CD14-positive monocyte (primary cell): ENCODE data around the gene MATCAP1. TPM values are rescaled to one million over a fixed set of nuclear protein-coding genes. Genes with fewer than 3 reads are reported as not detected.

ENCODE experiments used
- DNase-seq, 3 donors: peaks; one replicate each; pipeline ENCODE4 v3.0.0-alpha.2; 2011 to 2022
- H2AFZ ChIP-seq: 2 replicates; pipeline ENCODE4 v1.6.0; 2012; ENCODE audit warnings: mild to moderate bottlenecking, low read depth, low read length, inconsistent platforms; ENCODE audit not compliant: insufficient read depth, poor library complexity, severe bottlenecking
- H3K27ac ChIP-seq, 2 donors: 1 replicate in 1 of 2; 2 replicates in 1 of 2; pipeline ENCODE4 v1.5.1; 2012 to 2013; ENCODE audit warnings: low read length in 2 of 2, control low read depth in 1 of 2, inconsistent platforms in 1 of 2, low read depth in 1 of 2, mild to moderate bottlenecking in 1 of 2
- H3K27me3 ChIP-seq, 2 donors: one replicate each; pipeline versions ENCODE4 v1.6.0 to v1.6.1; 2011 to 2013; ENCODE audit warnings: low read length in 2 of 2; ENCODE audit not compliant: control insufficient read depth in 2 of 2, insufficient read depth in 2 of 2
- H3K36me3 ChIP-seq, 2 donors: replicated peaks in 1 of 2; 1 replicate in 1 of 2; 2 replicates in 1 of 2; pipeline versions ENCODE4 v1.5.1 to v1.6.1; 2012 to 2013; ENCODE audit warnings: low read length in 2 of 2, control low read depth in 1 of 2, inconsistent platforms in 1 of 2, mild to moderate bottlenecking in 1 of 2; ENCODE audit not compliant: insufficient read depth in 2 of 2, control insufficient read depth in 1 of 2
- H3K4me1 ChIP-seq, 2 donors: 1 replicate in 1 of 2; 2 replicates in 1 of 2; pipeline versions ENCODE4 v1.5.1 to v1.6.1; 2012 to 2013; ENCODE audit warnings: low read length in 2 of 2, control low read depth in 1 of 2, inconsistent platforms in 1 of 2, mild to moderate bottlenecking in 1 of 2, moderate library complexity in 1 of 2; ENCODE audit not compliant: insufficient read depth in 2 of 2, control insufficient read depth in 1 of 2
- H3K4me2 ChIP-seq: replicated peaks from 2 replicates; pipeline ENCODE3; 2012; ENCODE audit warnings: low read length, moderate library complexity, mild to moderate bottlenecking; ENCODE audit not compliant: poor library complexity, severe bottlenecking; ENCODE audit errors: extremely low read depth
- H3K4me3 ChIP-seq, 3 experiments: fragments of 200-600 bp in 1 of 3; sonication (generic) in 1 of 3; replicated peaks in 1 of 3; 1 replicate in 2 of 3; 2 replicates in 1 of 3; pipeline ENCODE4 v1.5.1; 2011 to 2013; ENCODE audit warnings: low read length in 3 of 3, mild to moderate bottlenecking in 3 of 3, control low read depth in 2 of 3, low read depth in 2 of 3, inconsistent platforms in 1 of 3, moderate library complexity in 1 of 3
- H3K79me2 ChIP-seq: 2 replicates; pipeline ENCODE4 v1.6.0; 2012; ENCODE audit warnings: mild to moderate bottlenecking, control low read depth, inconsistent platforms, low read length, moderate library complexity; ENCODE audit not compliant: insufficient read depth
- H3K9ac ChIP-seq: 2 replicates; pipeline ENCODE4 v1.6.0; 2017; ENCODE audit warnings: low read length, mild to moderate bottlenecking; ENCODE audit not compliant: insufficient read depth, poor library complexity, severe bottlenecking
- H3K9me3 ChIP-seq, 2 donors: replicated peaks in 1 of 2; 1 replicate in 1 of 2; 2 replicates in 1 of 2; pipeline versions ENCODE4 v1.5.1 to v1.6.1; 2012 to 2013; ENCODE audit warnings: low read length in 2 of 2, control low read depth in 1 of 2; ENCODE audit not compliant: control insufficient read depth in 1 of 2, insufficient read depth in 1 of 2
- H4K20me1 ChIP-seq: 2 replicates; pipeline ENCODE4 v1.6.0; 2012; ENCODE audit warnings: mild to moderate bottlenecking, low read length, control low read depth, moderate library complexity; ENCODE audit not compliant: insufficient read depth
- H3K27ac Mint-ChIP-seq, 7 donors: one replicate each; pipeline ENCODE4 v1.8.0; 2020; ENCODE audit warnings: mild to moderate bottlenecking in 7 of 7, mixed read lengths in 7 of 7, moderate library complexity in 6 of 7, inconsistent platforms in 2 of 7
- H3K27me3 Mint-ChIP-seq, 3 donors: one replicate each; pipeline ENCODE4 v1.8.0; 2021 to 2022; ENCODE audit warnings: low read depth in 3 of 3, mild to moderate bottlenecking in 3 of 3, mixed read lengths in 3 of 3, moderate library complexity in 3 of 3, inconsistent platforms in 1 of 3
- H3K36me3 Mint-ChIP-seq, 2 donors: one replicate each; pipeline ENCODE4 v1.8.0; 2020; ENCODE audit warnings: mixed read lengths in 2 of 2, inconsistent platforms in 1 of 2, mild to moderate bottlenecking in 1 of 2
- H3K4me1 Mint-ChIP-seq: one replicate; pipeline ENCODE4 v1.8.0; 2020; ENCODE audit warnings: mild to moderate bottlenecking, mixed read lengths
- H3K4me3 Mint-ChIP-seq, 2 donors: one replicate each; pipeline ENCODE4 v1.8.0; 2020; ENCODE audit warnings: mild to moderate bottlenecking in 2 of 2, mixed read lengths in 2 of 2, moderate library complexity in 1 of 2
- H3K9me3 Mint-ChIP-seq, 7 donors: one replicate each; pipeline ENCODE4 v1.8.0; 2020 to 2022; ENCODE audit warnings: mixed read lengths in 7 of 7, mild to moderate bottlenecking in 6 of 7, moderate library complexity in 6 of 7, inconsistent platforms in 2 of 7
- WGBS: methylation state at CpG from one replicate; pipeline ENCODE4 v1.1.5; 2013; ENCODE audit warnings: missing lambda C conversion rate; ENCODE audit not compliant: insufficient coverage; 5-methylcytosine and 5-hydroxymethylcytosine counted together
- intact Hi-C, 2 donors: fragments of 100-400 bp; cut with micrococcal nuclease; formaldehyde crosslinking; loops; one replicate each; pipeline versions ENCODE4 v1.15.0 to v1.15.1; 2023
- polyA plus RNA-seq, 3 donors: library from polyadenylated mRNA; depleted of rRNA in 1 of 3; unstranded in 2 of 3; stranded (reverse) in 1 of 3; fragments of 300-500 nt in 2 of 3; fragments of >200 nt in 1 of 3; fragmentation: Illumina TruSeq in 2 of 3; gene quantifications; 1 replicate in 2 of 3; 2 replicates in 1 of 3; pipeline ENCODE4 v1.2.3, GENCODE V29; 2012 to 2021
- TF ChIP-seq, protein P1 (sequence below): fragments of 200-600 bp; IDR thresholded peaks from one replicate; pipeline ENCODE4 v1.8.0; 2022; ENCODE audit warnings: antibody characterized with exemption, mild to moderate bottlenecking

MATCAP1 gene
- polyA plus RNA-seq, 3 donors, result 0.58 to 43.3 (median 0.99) TPM

DNA sequence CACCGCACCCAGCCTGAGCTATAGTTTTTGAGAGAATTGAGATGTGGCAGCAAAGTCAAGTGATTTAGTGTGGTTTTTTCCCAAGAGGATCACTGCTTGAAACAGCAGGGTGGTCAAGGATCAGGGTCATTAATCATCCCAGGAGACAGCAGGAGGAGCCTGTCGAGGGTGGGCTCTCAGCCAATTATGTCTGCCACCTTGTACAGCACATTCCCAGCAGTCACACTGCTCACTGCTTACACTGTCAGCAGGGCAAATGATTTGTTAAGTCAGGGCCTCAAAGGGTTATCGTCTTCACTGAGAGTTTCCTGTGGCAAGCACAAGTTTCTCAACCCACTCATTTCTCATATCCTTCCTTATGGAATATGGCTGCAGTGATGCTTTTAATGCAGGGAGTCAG is 46.2 kb downstream of the MATCAP1 start:
- DNase-seq, result no peak
- intact Hi-C loops, result loop anchor here in 1 of 2 donors (10.0 kb wide), 1 partner anchor 53 kb away; no protein-coding TSS in a partner anchor

DNA sequence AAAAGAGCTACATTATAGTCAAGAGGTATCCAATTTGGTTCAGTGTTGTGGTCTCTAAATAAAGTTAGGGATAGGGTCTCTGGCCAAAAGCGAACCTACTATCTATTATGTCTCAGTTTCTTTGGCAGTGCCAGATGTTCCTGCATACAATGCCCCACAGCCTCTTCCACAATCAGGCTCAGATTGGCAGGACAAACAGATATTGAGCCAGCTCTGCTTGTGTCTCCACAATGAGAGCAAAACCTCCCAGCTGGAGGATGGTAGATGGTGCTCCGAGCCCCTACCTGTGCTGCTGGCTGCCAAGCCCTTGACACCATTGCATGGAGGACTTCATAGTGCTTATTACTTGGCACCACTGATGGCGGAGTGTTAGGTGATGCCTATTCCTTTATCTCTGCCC is 54.3 kb downstream of the MATCAP1 start:
- Histone ChIP-seq H3K27ac (no peak overlapping the region), H3K27me3 (no peaks in the 10 kb centered on the region), H3K4me3 (no peak overlapping the region), H3K4me2 (no peak overlapping the region), H2AFZ (no peak overlapping the region), H3K4me1 (no peaks in the 10 kb centered on the region), H3K36me3 (peaks cover 84 to 99% of the 10 kb centered on the region in 2 donors), H3K79me2 (peaks cover 3% of the 10 kb centered on the region), H3K9me3 (no peaks in the 10 kb centered on the region), H3K9ac (no peak overlapping the region), H4K20me1 (peaks cover 88% of the 10 kb centered on the region)
- TF ChIP-seq, protein P1, sequence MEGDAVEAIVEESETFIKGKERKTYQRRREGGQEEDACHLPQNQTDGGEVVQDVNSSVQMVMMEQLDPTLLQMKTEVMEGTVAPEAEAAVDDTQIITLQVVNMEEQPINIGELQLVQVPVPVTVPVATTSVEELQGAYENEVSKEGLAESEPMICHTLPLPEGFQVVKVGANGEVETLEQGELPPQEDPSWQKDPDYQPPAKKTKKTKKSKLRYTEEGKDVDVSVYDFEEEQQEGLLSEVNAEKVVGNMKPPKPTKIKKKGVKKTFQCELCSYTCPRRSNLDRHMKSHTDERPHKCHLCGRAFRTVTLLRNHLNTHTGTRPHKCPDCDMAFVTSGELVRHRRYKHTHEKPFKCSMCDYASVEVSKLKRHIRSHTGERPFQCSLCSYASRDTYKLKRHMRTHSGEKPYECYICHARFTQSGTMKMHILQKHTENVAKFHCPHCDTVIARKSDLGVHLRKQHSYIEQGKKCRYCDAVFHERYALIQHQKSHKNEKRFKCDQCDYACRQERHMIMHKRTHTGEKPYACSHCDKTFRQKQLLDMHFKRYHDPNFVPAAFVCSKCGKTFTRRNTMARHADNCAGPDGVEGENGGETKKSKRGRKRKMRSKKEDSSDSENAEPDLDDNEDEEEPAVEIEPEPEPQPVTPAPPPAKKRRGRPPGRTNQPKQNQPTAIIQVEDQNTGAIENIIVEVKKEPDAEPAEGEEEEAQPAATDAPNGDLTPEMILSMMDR, result no peak
- Mint-ChIP-seq H3K4me3 (no peak overlapping the region), H3K27me3 (peaks cover 0 to 2% (median 2%) of the 10 kb centered on the region in 3 donors), H3K36me3 (peaks cover 75 to 96% of the 10 kb centered on the region in 2 donors), H3K9me3 (peaks cover 0 to 2% (median 0%) of the 10 kb centered on the region in 7 donors), H3K27ac (no peak overlapping the region), H3K4me1 (no peaks in the 10 kb centered on the region)
- 100% methylated on average over 2 of the region's 3 CpGs for WGBS
- intact Hi-C loops, result no loop called here
- DNase-seq, result no peak

More for the DNA sequence above, 46.2 kb downstream of the MATCAP1 start:
- no peak overlapping the region for H3K9ac ChIP-seq
- TF ChIP-seq, protein P1, result no peak
- peaks cover 0 to 2% (median 0%) of the 10 kb centered on the region in 3 donors for H3K27me3 Mint-ChIP-seq
- no peaks in the 10 kb centered on the region for H3K27me3 ChIP-seq
- no peaks in the 10 kb centered on the region for H3K4me1 ChIP-seq
- peaks cover 55% of the 10 kb centered on the region for H4K20me1 ChIP-seq
- no peaks in the 10 kb centered on the region for H3K79me2 ChIP-seq
- no peak overlapping the region for H3K27ac Mint-ChIP-seq
- no peaks in the 10 kb centered on the region for H3K9me3 ChIP-seq
- no peaks in the 10 kb centered on the region for H3K4me1 Mint-ChIP-seq
- no peak overlapping the region for H3K27ac ChIP-seq
- no peak overlapping the region for H2AFZ ChIP-seq
- no peak overlapping the region for H3K4me3 ChIP-seq
- H3K36me3 Mint-ChIP-seq, result peaks cover 87 to 100% of the 10 kb centered on the region in 2 donors
- no peak overlapping the region for H3K4me2 ChIP-seq
- peaks cover 92 to 100% of the 10 kb centered on the region in 2 donors for H3K36me3 ChIP-seq
- peaks cover 0 to 1% (median 0%) of the 10 kb centered on the region in 7 donors for H3K9me3 Mint-ChIP-seq
- no peak overlapping the region for H3K4me3 Mint-ChIP-seq
- WGBS, result 50% methylated on average over 2 of the region's 3 CpGs
